ENCODE measurements around the gene PARK7. TPM values are rescaled to one million over a fixed set of nuclear protein-coding genes. Genes with fewer than 3 reads are reported as not detected.
"Not testable (repeated sequence)": the region's sequence is repeated elsewhere in the genome, so short reads cannot be mapped to it uniquely, and the experiment has no call there.

PARK7 gene
- total RNA-seq, result 100 to 1,000 TPM; 192 to 201 TPM
- 100 to 1,000 TPM; 322 to 503 TPM for polyA plus RNA-seq
- long read RNA-seq, donor 1, transcript PARK7-201 (7 exons, 949 nt), result minor isoform, 55 of 162 reads
- long read RNA-seq, donor 1, transcript PARK7-209 (7 exons, 1,088 nt), result major isoform, 90 of 162 reads
- long read RNA-seq, donor 1, partial matches to known transcripts, result 4 of 162 reads
- long read RNA-seq, donor 1, other reads (novel, unspliced or antisense), result 12 of 162 reads
- long read RNA-seq, donor 2, transcript PARK7-201 (7 exons, 949 nt), result minor isoform, 29 of 83 reads
- long read RNA-seq, donor 2, transcript PARK7-209 (7 exons, 1,088 nt), result major isoform, 44 of 83 reads
- long read RNA-seq, donor 2, partial matches to known transcripts, result 4 of 83 reads
- long read RNA-seq, donor 2, other reads (novel, unspliced or antisense), result 6 of 83 reads

DNA sequence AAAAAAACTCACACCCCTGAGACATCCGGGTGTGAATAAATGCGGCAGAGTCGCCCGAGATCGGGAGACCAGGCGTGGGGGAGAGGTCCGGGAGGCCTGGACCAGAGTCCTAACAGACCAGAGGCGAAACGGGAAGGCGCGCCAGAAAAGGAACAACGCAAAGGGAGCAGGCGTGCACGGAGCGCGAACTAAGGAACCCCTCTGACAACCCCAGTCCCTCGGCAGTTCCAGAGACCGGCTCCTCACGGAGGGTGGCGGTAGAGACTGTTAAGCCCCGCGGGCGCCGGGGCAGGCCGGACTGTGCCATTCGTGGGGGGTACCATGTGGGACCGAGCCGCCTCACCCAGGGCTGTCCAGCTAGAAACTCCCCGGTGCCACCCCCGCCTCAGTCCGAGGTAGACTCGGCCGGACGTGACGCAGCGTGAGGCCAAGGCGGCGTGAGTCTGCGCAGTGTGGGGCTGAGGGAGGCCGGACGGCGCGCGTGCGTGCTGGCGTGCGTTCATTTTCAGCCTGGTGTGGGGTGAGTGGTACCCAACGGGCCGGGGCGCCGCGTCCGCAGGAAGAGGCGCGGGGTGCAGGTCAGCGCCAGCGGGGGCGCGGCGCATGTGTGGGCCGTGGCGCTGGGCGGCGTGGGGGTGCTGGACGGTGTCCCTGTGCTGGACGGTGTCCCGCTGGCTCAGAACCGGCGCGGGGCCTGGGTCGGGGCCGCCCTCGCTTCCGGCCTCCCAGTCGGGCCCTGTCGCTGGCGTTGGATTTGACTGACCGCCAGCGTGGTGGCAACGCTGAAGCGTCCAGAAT lies at the start of gene PARK7:
PARK7 (plus strand) TSS at position 496 of the 798 bp plus-strand sequence. CDS start 1,075 bp downstream, outside the sequence.
- H3K9me3 ChIP-seq (ENCODE audit: control insufficient read depth, low read length), result no peaks in the 10 kb centered on the region
- WGBS, 2 donors, result 0% methylated on average over 52 to 81 of the region's 81 CpGs
- intact Hi-C loops (cut with DNase I), result no loop called here
- peak within 1 kb of the TSS; percentile 61 to 87 for H3K4me3 ChIP-seq (ENCODE audit: low read length in 2 of 2)
- peak within 1 kb of the TSS; percentile 10 to 90 for H3K27ac ChIP-seq (ENCODE audit: low read depth in 1 of 2, low read length in 2 of 2)
- peak; percentile 100 for DNase-seq
- H3K36me3 ChIP-seq (ENCODE audit: control insufficient read depth in 1 of 2, insufficient read depth in 2 of 2, low read length in 1 of 2), result peaks cover 0 to 3% of the 10 kb centered on the region in 2 donors
- no peaks in the 10 kb centered on the region for H3K4me1 ChIP-seq (ENCODE audit: control insufficient read depth in 1 of 2, insufficient read depth in 2 of 2, low read length in 2 of 2)
- peak; percentile 99 for ATAC-seq (ENCODE audit: low FRiP score)
- no peaks in the 10 kb centered on the region for H3K27me3 ChIP-seq (ENCODE audit: control insufficient read depth in 1 of 2, insufficient read depth in 2 of 2, low read length in 1 of 2)

GRCh38 chr1:7912145-7912544 lies 49.4 kb upstream of the PARK7 start:
- DNase-seq (no peak), ATAC-seq (ENCODE audit: low FRiP score) (no peak)
- H3K4me1 ChIP-seq (ENCODE audit: control insufficient read depth in 1 of 2, insufficient read depth in 2 of 2, low read length in 2 of 2), result no peaks in the 10 kb centered on the region
- H3K27ac ChIP-seq (ENCODE audit: low read depth in 1 of 2, low read length in 2 of 2), result no peak overlapping the region
- H3K9me3 ChIP-seq (ENCODE audit: control insufficient read depth, low read length), result no peaks in the 10 kb centered on the region
- no peaks in the 10 kb centered on the region for H3K36me3 ChIP-seq (ENCODE audit: control insufficient read depth in 1 of 2, insufficient read depth in 2 of 2, low read length in 1 of 2)
- H3K4me3 ChIP-seq (ENCODE audit: low read length in 2 of 2), result no peak overlapping the region
- no peaks in the 10 kb centered on the region for H3K27me3 ChIP-seq (ENCODE audit: control insufficient read depth in 1 of 2, insufficient read depth in 2 of 2, low read length in 1 of 2)
- intact Hi-C loops (cut with DNase I), result no loop called here
- WGBS, 2 donors, result 81 to 85% methylated on average over 3 of the region's 3 CpGs

DNA sequence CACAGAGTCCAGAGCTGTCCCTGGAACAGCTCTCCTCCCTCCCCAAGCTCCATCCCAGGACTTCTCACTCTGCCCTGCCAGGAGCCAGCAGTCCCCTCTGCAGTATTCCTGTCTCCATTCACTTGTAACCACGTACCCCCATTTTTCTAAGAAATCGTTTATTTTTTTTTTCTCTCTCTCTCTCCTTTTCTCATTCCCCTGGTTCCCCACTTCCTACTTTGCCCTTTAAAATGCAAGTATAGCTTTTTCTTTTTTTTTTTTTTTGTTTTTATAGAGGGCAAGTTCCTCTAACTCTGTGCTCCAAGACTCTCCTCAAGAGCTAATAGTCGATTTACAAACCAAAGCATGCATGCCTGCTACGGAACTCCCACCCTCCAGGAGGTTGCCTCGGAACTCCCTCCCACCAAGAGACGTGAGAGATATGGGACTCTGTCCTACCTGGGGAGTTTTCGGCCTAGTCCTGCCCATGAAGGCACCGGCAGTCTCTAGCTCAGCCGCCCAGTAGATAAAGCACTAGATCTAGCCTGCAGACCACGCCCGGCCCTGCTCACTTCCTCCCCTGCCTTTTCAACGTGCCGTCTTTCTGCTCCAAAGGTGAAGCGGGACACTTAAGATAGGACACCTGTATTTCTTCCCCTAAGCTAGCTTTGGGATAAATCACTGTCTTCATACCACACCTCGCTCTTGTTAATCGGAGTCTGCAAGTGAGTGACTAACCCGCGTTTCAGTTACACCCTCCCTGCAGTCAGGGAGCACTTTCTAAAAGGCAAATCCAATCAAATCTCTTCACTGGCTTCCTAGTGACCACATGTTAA lies 48.6 kb upstream of the PARK7 start:
- H3K27ac ChIP-seq (ENCODE audit: low read depth in 1 of 2, low read length in 2 of 2), result no peak overlapping the region
- H3K4me3 ChIP-seq (ENCODE audit: low read length in 2 of 2), result no peak overlapping the region
- no peaks in the 10 kb centered on the region for H3K9me3 ChIP-seq (ENCODE audit: control insufficient read depth, low read length)
- no peak for ATAC-seq (ENCODE audit: low FRiP score)
- intact Hi-C loops (cut with DNase I), result no loop called here
- no peaks in the 10 kb centered on the region for H3K36me3 ChIP-seq (ENCODE audit: control insufficient read depth in 1 of 2, insufficient read depth in 2 of 2, low read length in 1 of 2)
- H3K27me3 ChIP-seq (ENCODE audit: control insufficient read depth in 1 of 2, insufficient read depth in 2 of 2, low read length in 1 of 2), result no peaks in the 10 kb centered on the region
- H3K4me1 ChIP-seq (ENCODE audit: control insufficient read depth in 1 of 2, insufficient read depth in 2 of 2, low read length in 2 of 2), result no peaks in the 10 kb centered on the region
- no peak for DNase-seq
- WGBS, 2 donors, result 69 to 70% methylated on average over 18 of the region's 18 CpGs

GRCh38 chr1:7915826-7916500 lies 45.5 kb upstream of the PARK7 start:
- H3K4me1 ChIP-seq (ENCODE audit: control insufficient read depth in 1 of 2, insufficient read depth in 2 of 2, low read length in 2 of 2), result no peaks in the 10 kb centered on the region
- no peaks in the 10 kb centered on the region for H3K9me3 ChIP-seq (ENCODE audit: control insufficient read depth, low read length)
- H3K4me3 ChIP-seq (ENCODE audit: low read length in 2 of 2), result no peak overlapping the region
- H3K27ac ChIP-seq (ENCODE audit: low read depth in 1 of 2, low read length in 2 of 2), result no peak overlapping the region
- intact Hi-C loops (cut with DNase I), result no loop called here
- WGBS, 2 donors, result 62 to 65% methylated on average over 5 of the region's 5 CpGs
- H3K27me3 ChIP-seq (ENCODE audit: control insufficient read depth in 1 of 2, insufficient read depth in 2 of 2, low read length in 1 of 2), result no peaks in the 10 kb centered on the region
- H3K36me3 ChIP-seq (ENCODE audit: control insufficient read depth in 1 of 2, insufficient read depth in 2 of 2, low read length in 1 of 2), result no peaks in the 10 kb centered on the region
- ATAC-seq (ENCODE audit: low FRiP score) (no peak), DNase-seq (no peak)

DNA sequence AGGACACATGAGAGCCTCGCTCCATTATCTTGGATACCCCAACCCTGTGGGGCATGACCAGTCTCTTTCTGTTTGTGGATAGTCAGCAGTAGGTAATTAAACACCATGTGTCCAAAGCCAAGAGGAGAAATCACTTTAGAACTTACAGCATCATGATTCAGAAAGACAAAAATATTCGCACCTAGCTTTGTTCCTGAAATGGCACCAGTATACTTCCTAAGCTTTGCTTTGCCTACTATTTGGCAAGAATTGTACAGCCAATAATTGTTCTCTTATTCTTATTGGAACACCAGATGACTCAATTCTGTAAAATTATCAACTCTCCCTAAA lies 45.0 kb upstream of the PARK7 start:
- Histone ChIP-seq H3K4me1 (ENCODE audit: control insufficient read depth in 1 of 2, insufficient read depth in 2 of 2, low read length in 2 of 2) (no peaks in the 10 kb centered on the region), H3K9me3 (ENCODE audit: control insufficient read depth, low read length) (no peaks in the 10 kb centered on the region), H3K27me3 (ENCODE audit: control insufficient read depth in 1 of 2, insufficient read depth in 2 of 2, low read length in 1 of 2) (no peaks in the 10 kb centered on the region), H3K4me3 (ENCODE audit: low read length in 2 of 2) (no peak overlapping the region), H3K27ac (ENCODE audit: low read depth in 1 of 2, low read length in 2 of 2) (no peak overlapping the region), H3K36me3 (ENCODE audit: control insufficient read depth in 1 of 2, insufficient read depth in 2 of 2, low read length in 1 of 2) (no peaks in the 10 kb centered on the region)
- ATAC-seq (ENCODE audit: low FRiP score), result no peak
- DNase-seq, result no peak
- WGBS, 2 donors, result 71 to 74% methylated on average over 2 of the region's 2 CpGs
- intact Hi-C loops (cut with DNase I), result no loop called here

- not testable (repeated sequence) for ATAC-seq (ENCODE audit: low FRiP score); H3K27me3 ChIP-seq (ENCODE audit: control insufficient read depth in 1 of 2, insufficient read depth in 2 of 2, low read length in 1 of 2)
- WGBS, 2 donors, result 88 to 91% methylated on average over 5 of the region's 5 CpGs
Observed at GRCh38 chr1:7917971-7918370, 43.5 kb upstream of the PARK7 start.

DNA sequence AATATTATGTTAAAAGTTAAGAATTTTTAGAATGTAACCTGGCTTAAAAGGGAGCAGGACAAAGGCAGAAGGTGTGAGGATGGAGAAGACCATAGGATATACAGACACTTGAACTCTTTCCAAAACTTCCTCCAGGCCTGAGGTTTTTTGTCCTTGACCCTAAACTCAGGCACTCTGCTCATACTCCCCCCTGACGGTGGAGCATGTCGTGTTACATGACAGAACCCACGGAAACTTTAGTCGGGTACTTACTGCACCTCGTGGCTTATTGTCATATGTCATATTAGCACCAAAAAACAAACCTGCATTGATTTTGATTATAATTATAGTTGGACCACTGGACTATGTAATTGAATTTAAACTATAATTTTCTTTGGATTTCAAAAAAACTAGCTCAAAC lies 41.6 kb upstream of the PARK7 start:
- intact Hi-C loops (cut with DNase I), result no loop called here
- ATAC-seq (ENCODE audit: low FRiP score) (no peak), DNase-seq (no peak)
- 87 to 90% methylated on average over 5 of the region's 5 CpGs for WGBS, 2 donors
- Histone ChIP-seq H3K27ac (ENCODE audit: low read depth in 1 of 2, low read length in 2 of 2) (no peak overlapping the region), H3K4me1 (ENCODE audit: control insufficient read depth in 1 of 2, insufficient read depth in 2 of 2, low read length in 2 of 2) (no peaks in the 10 kb centered on the region), H3K9me3 (ENCODE audit: control insufficient read depth, low read length) (no peaks in the 10 kb centered on the region), H3K27me3 (ENCODE audit: control insufficient read depth in 1 of 2, insufficient read depth in 2 of 2, low read length in 1 of 2) (no peaks in the 10 kb centered on the region), H3K4me3 (ENCODE audit: low read length in 2 of 2) (no peak overlapping the region), H3K36me3 (ENCODE audit: control insufficient read depth in 1 of 2, insufficient read depth in 2 of 2, low read length in 1 of 2) (no peaks in the 10 kb centered on the region)

More at GRCh38 chr1:7917971-7918370, 43.5 kb upstream of the PARK7 start:
- H3K4me1 ChIP-seq (ENCODE audit: control insufficient read depth in 1 of 2, insufficient read depth in 2 of 2, low read length in 2 of 2); intact Hi-C loops (cut with DNase I); H3K36me3 ChIP-seq (ENCODE audit: control insufficient read depth in 1 of 2, insufficient read depth in 2 of 2, low read length in 1 of 2); H3K27ac ChIP-seq (ENCODE audit: low read depth in 1 of 2, low read length in 2 of 2); DNase-seq; H3K9me3 ChIP-seq (ENCODE audit: control insufficient read depth, low read length); H3K4me3 ChIP-seq (ENCODE audit: low read length in 2 of 2): not testable (repeated sequence)

GRCh38 chr1:7921796-7922195 lies 39.7 kb upstream of the PARK7 start:
- intact Hi-C loops (cut with DNase I), result no loop called here
- Histone ChIP-seq H3K36me3 (ENCODE audit: control insufficient read depth in 1 of 2, insufficient read depth in 2 of 2, low read length in 1 of 2) (no peaks in the 10 kb centered on the region), H3K4me1 (ENCODE audit: control insufficient read depth in 1 of 2, insufficient read depth in 2 of 2, low read length in 2 of 2) (no peaks in the 10 kb centered on the region), H3K27me3 (ENCODE audit: control insufficient read depth in 1 of 2, insufficient read depth in 2 of 2, low read length in 1 of 2) (no peaks in the 10 kb centered on the region), H3K9me3 (ENCODE audit: control insufficient read depth, low read length) (no peaks in the 10 kb centered on the region), H3K27ac (ENCODE audit: low read depth in 1 of 2, low read length in 2 of 2) (peak overlapping the region; percentile 56 to 77), H3K4me3 (ENCODE audit: low read length in 2 of 2) (peak overlapping the region in 1 of 2 donors; percentile 24)
- DNase-seq (no peak), ATAC-seq (ENCODE audit: low FRiP score) (no peak)
- 20% methylated on average over 7 of the region's 7 CpGs for WGBS, 2 donors

All from aorta (tissue), 5 donors.